K562 (cell line): Measurements from ENCODE around the gene TACR1. TPM values are rescaled to one million over a fixed set of nuclear protein-coding genes. Genes with fewer than 3 reads are reported as not detected.

ENCODE experiments used
- ATAC-seq: fragments of 200-7000 bp; cut with Tn5 transposase; 3 replicates; pipeline ENCODE4 v1.9.1; 2020; ENCODE audit warnings: moderate library complexity
- BruUV-seq: library from RNA; stranded (reverse); fragments of 400-500 nt; replicated peaks from 2 replicates; lab custom pipeline; 2021; lab: Mats Ljungman, UMichigan
- CTCF ChIA-PET: fragments of 300-600 bp; formaldehyde crosslinking; extraction: SDS; loops from one replicate; lab custom pipeline; 2021; ENCODE audit warnings: low intra/inter-chr PET ratio; lab: Yijun Ruan, JAX
- POLR2A ChIA-PET: fragments of 300-600, 350-650 bp; sonication (Branson Sonifier 250); formaldehyde crosslinking; extraction: SDS; loops from one replicate; lab custom pipeline; 2021; ENCODE audit warnings: antibody characterized with exemption, inconsistent platforms; lab: Yijun Ruan, JAX
- DNase-seq, 4 experiments: peaks; one replicate each; pipeline versions ENCODE4 v3.0.0 to v3.0.0-alpha.2; 2011 to 2018; ENCODE audit warnings: low spot score in 3 of 4, mixed read lengths in 3 of 4; ENCODE audit errors: extremely low read depth in 1 of 4
- FAIRE-seq: peaks from 2 replicates; lab custom pipeline; 2011; peaks lifted over from hg19 to GRCh38; lab: Jason Lieb, UNC
- H2AFZ ChIP-seq: 2 replicates; pipeline ENCODE4 v1.6.0; 2011; ENCODE audit warnings: low read depth, low read length, control low read depth, inconsistent platforms
- H3K27ac ChIP-seq: fragments of 200-600 bp; 3 replicates; pipeline ENCODE4 v1.8.0; 2011; ENCODE audit warnings: low read depth, mild to moderate bottlenecking, control low read depth, inconsistent platforms, low read length, moderate library complexity, mixed read lengths; ENCODE audit errors: extremely low read depth
- H3K27me3 ChIP-seq, 2 experiments: fragments of 300-600 bp in 1 of 2; 2 replicates in 1 of 2; 3 replicates in 1 of 2; pipeline versions ENCODE4 v1.6.0 to v1.8.0; 2011; ENCODE audit warnings: inconsistent platforms in 2 of 2, low read length in 2 of 2, mild to moderate bottlenecking in 1 of 2, mixed read lengths in 1 of 2, moderate library complexity in 1 of 2; ENCODE audit not compliant: control insufficient read depth in 2 of 2, insufficient read depth in 2 of 2
- H3K36me3 ChIP-seq: fragments of 300-600 bp; 3 replicates; pipeline ENCODE4 v1.8.0; 2011; ENCODE audit warnings: mild to moderate bottlenecking, low read length, inconsistent platforms; ENCODE audit not compliant: control insufficient read depth, insufficient read depth
- H3K4me1 ChIP-seq, 2 experiments: fragments of 200-600 bp in 1 of 2; replicated peaks in 1 of 2; 2 replicates in 1 of 2; 3 replicates in 1 of 2; pipeline versions ENCODE4 v1.5.1 to v1.8.0; 2011; ENCODE audit warnings: inconsistent platforms in 2 of 2, low read length in 2 of 2, mild to moderate bottlenecking in 1 of 2, mixed read lengths in 1 of 2, moderate library complexity in 1 of 2; ENCODE audit not compliant: control insufficient read depth in 2 of 2, insufficient read depth in 2 of 2
- H3K4me2 ChIP-seq: 2 replicates; pipeline ENCODE4 v1.6.1; 2011; ENCODE audit warnings: low read length, control low read depth, inconsistent platforms, mixed read lengths; ENCODE audit not compliant: insufficient read depth
- H3K4me3 ChIP-seq: fragments of 200-600 bp; sonication (generic), shearing (Covaris generic); 2 replicates; pipeline ENCODE4 v1.5.1; 2016; ENCODE audit warnings: control low read depth, inconsistent platforms
- H3K79me2 ChIP-seq: fragments of 200-600 bp; 3 replicates; pipeline ENCODE4 v1.8.0; 2011; ENCODE audit warnings: low read length, inconsistent platforms; ENCODE audit not compliant: control insufficient read depth, insufficient read depth
- H3K9ac ChIP-seq, 2 experiments: 2 replicates each; pipeline versions ENCODE4 v1.6.0 to v1.6.1; 2011; ENCODE audit warnings: low read depth in 2 of 2, low read length in 2 of 2, control low read depth in 1 of 2, inconsistent platforms in 1 of 2, mild to moderate bottlenecking in 1 of 2, mixed read lengths in 1 of 2; ENCODE audit not compliant: insufficient read depth in 1 of 2
- H3K9me1 ChIP-seq: one replicate; pipeline ENCODE4 v1.6.0; 2011; ENCODE audit warnings: inconsistent platforms, mild to moderate bottlenecking, low read length, moderate library complexity; ENCODE audit not compliant: control insufficient read depth, insufficient read depth
- H3K9me3 ChIP-seq: replicated peaks from 2 replicates; pipeline ENCODE4 v1.5.1; 2011; ENCODE audit warnings: low read depth, low read length, inconsistent platforms; ENCODE audit not compliant: control insufficient read depth, insufficient read depth
- H4K20me1 ChIP-seq: replicated peaks from 2 replicates; pipeline ENCODE4 v1.6.1; 2011; ENCODE audit warnings: low read length, inconsistent platforms, mixed read lengths; ENCODE audit not compliant: control insufficient read depth, insufficient read depth
- ARID2 ChIP-seq: fragments of 450-650 bp; IDR thresholded peaks from 2 replicates; pipeline ENCODE4 v1.6.1; 2017; ENCODE audit warnings: antibody characterized with exemption, mild to moderate bottlenecking
- CTBP1 ChIP-seq: fragments of 450-650 bp; IDR thresholded peaks from 2 replicates; pipeline ENCODE4 v1.6.1; 2016; ENCODE audit warnings: borderline replicate concordance
- FOXP1 ChIP-seq: sonication (generic); formaldehyde crosslinking; IDR thresholded peaks from 2 replicates; pipeline ENCODE4 v1.8.0; 2022; ENCODE audit warnings: mild to moderate bottlenecking, missing genetic modification reagents
- KLF10 ChIP-seq: fragments of 250-450 bp; sonication (Bioruptor Pico); IDR thresholded peaks from 2 replicates; pipeline ENCODE4 v1.6.1; 2021; ENCODE audit warnings: matching md5 sums
- MCM2 ChIP-seq: fragments of 450-650 bp; IDR thresholded peaks from 2 replicates; pipeline ENCODE4 v1.6.1; 2017; ENCODE audit warnings: low read depth, mild to moderate bottlenecking
- RBM17 ChIP-seq: fragments of 200-400 bp; formaldehyde crosslinking; IDR thresholded peaks from 2 replicates; pipeline ENCODE4 v1.6.1; 2017; ENCODE audit warnings: low read depth, mild to moderate bottlenecking, low read length, borderline replicate concordance
- SIN3A ChIP-seq, 2 experiments: fragments of 150-350 bp in 1 of 2; IDR thresholded peaks; 2 replicates each; pipeline ENCODE4 v1.6.1; 2011 to 2016; ENCODE audit warnings: borderline replicate concordance in 2 of 2, low read depth in 2 of 2, low read length in 2 of 2, mild to moderate bottlenecking in 2 of 2, moderate library complexity in 2 of 2; ENCODE audit not compliant: control insufficient read depth in 1 of 2
- SIRT6 ChIP-seq: IDR thresholded peaks from one replicate; pipeline ENCODE4 v1.6.1; 2012; ENCODE audit warnings: low read depth, mild to moderate bottlenecking, control low read depth, inconsistent platforms, low read length, moderate library complexity
- SMAD4 ChIP-seq: fragments of 250-450 bp; sonication (Bioruptor Pico); conservative IDR thresholded peaks from 2 replicates; pipeline ENCODE4 v1.8.0; 2021; ENCODE audit warnings: inconsistent platforms, mild to moderate bottlenecking, moderate library complexity
- SMC3 ChIP-seq: conservative IDR thresholded peaks from 2 replicates; pipeline ENCODE4 v1.6.1; 2011; ENCODE audit warnings: low read depth, low read length, improper control_type of control experiment; ENCODE audit not compliant: insufficient read depth
- TCF3 ChIP-seq: sonication (generic); formaldehyde crosslinking; IDR thresholded peaks from 2 replicates; pipeline ENCODE4 v1.4.0; 2020; ENCODE audit warnings: mild to moderate bottlenecking, missing genetic modification reagents
- ZNF3 ChIP-seq: fragments of 250-450 bp; sonication (Bioruptor Pico); IDR thresholded peaks from 2 replicates; pipeline ENCODE4 v1.5.0; 2021; ENCODE audit warnings: mild to moderate bottlenecking, moderate library complexity
- ZNF324 ChIP-seq: fragments of 250-450 bp; sonication (Bioruptor Pico); IDR thresholded peaks from 2 replicates; pipeline ENCODE4 v1.4.0; 2020; ENCODE audit warnings: mild to moderate bottlenecking
- WGBS: fragments of 100-300 bp; shearing (Covaris generic); methylation state at CpG from one replicate; pipeline ENCODE4 v1.1.6; 2016; ENCODE audit warnings: low coverage, mixed read lengths; ENCODE audit not compliant: insufficient coverage; ENCODE audit errors: missing lambda C conversion rate; 5-methylcytosine and 5-hydroxymethylcytosine counted together
- in situ Hi-C: fragments of 300-500 bp; cut with MboI; formaldehyde crosslinking; loops from 4 replicates; pipeline ENCODE4 v1.15.0; 2018; ENCODE audit warnings: inconsistent platforms, mixed read lengths
- intact Hi-C: fragments of 100-400 bp; cut with micrococcal nuclease; formaldehyde crosslinking; loops from 2 replicates; pipeline ENCODE4 v1.14.2; 2022
- polyA plus RNA-seq, 8 experiments: library from polyadenylated mRNA; depleted of rRNA in 4 of 8; stranded (reverse) in 5 of 8; unstranded in 3 of 8; fragments of >200 nt; fragmentation: Nextera tagmentation in 2 of 8; fragmentation: Illumina TruSeq in 1 of 8; extraction: Ambion mirVana in 2 of 8; extraction: Trizol in 1 of 8; gene quantifications; 2 replicates each; pipeline versions ENCODE4 v1.2.1 to v1.2.3, GENCODE V29; 2011 to 2014; ENCODE audit warnings: inconsistent platforms in 1 of 8, missing spikeins in 1 of 8
- total RNA-seq, 7 experiments: library from RNA; depleted of rRNA in 6 of 7; stranded (reverse); fragments of >200 nt in 6 of 7; fragmentation: Illumina TruSeq in 2 of 7; extraction: Trizol in 2 of 7; gene quantifications; 2 replicates each; pipeline versions ENCODE4 v1.2.1 to v1.2.3, GENCODE V29; 2011 to 2021; ENCODE audit warnings: low replicate concordance in 1 of 7
- TF ChIP-seq, protein P1 (sequence below), 3 experiments: fragments of 200-800 bp in 1 of 3; fragments of 250-450 bp in 1 of 3; fragments of 450-650 bp in 1 of 3; sonication (Bioruptor Pico) in 1 of 3; sonication (Bioruptor generic) in 1 of 3; formaldehyde crosslinking in 1 of 3; IDR thresholded peaks; 2 replicates each; pipeline versions ENCODE4 v1.6.1 to v1.8.0; 2016 to 2022; ENCODE audit warnings: mild to moderate bottlenecking in 2 of 3, missing genetic modification characterization in 2 of 3, missing compliant biosample characterization in 1 of 3, moderate library complexity in 1 of 3
- TF ChIP-seq, protein P2 (sequence below): fragments of 450-650 bp; IDR thresholded peaks from 2 replicates; pipeline ENCODE4 v1.6.1; 2016
- TF ChIP-seq, protein P3 (sequence below): sonication (generic); formaldehyde crosslinking; IDR thresholded peaks from 2 replicates; pipeline ENCODE4 v1.9.0; 2022; ENCODE audit warnings: mild to moderate bottlenecking, missing genetic modification reagents

Gene TACR1
- total and polyA plus RNA-seq, 9 of the 15 experiments (the other 6 are each of a cell fraction or from before 2014, with no cell fraction given), result not detected

DNA sequence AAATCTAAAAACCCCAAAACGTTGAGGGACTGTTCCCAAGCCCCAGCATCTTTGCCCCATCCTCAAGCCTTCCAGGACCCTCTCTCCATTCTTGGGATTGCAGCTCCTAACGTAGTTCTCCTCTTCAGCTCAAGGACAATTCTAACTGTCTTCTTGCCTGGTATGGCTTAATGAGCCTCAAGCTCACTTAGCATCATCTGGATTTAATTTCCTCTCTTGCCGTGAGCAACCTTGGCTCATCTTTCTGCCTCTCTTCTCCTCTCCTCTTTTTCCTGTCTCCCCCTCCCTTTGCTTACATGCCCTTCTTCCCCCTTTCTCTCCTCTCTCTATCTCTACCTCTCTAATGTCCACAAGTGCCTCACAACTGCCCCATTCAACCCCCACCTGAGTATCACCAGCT, 44.2 kb downstream of the TACR1 start (continued):
- no peak for TF ChIP-seq SIRT6
- no peak for TF ChIP-seq SIN3A (IDR thresholded peaks at IDR 0.05; ENCODE audit: borderline replicate concordance in 2 of 2, control insufficient read depth in 1 of 2, low read depth in 2 of 2, low read length in 2 of 2)
- no peak for TF ChIP-seq ZNF3 (CRISPR knock-in tag)
- no peak for TF ChIP-seq SMC3
- no peak for TF ChIP-seq FOXP1 (CRISPR knock-in tag)
- no peak for TF ChIP-seq SMAD4 (CRISPR knock-in tag)
- no peak for TF ChIP-seq RBM17
- no peak for TF ChIP-seq ZNF324 (CRISPR knock-in tag)
- TF ChIP-seq, all 486 proteins: peak for 0

DNA sequence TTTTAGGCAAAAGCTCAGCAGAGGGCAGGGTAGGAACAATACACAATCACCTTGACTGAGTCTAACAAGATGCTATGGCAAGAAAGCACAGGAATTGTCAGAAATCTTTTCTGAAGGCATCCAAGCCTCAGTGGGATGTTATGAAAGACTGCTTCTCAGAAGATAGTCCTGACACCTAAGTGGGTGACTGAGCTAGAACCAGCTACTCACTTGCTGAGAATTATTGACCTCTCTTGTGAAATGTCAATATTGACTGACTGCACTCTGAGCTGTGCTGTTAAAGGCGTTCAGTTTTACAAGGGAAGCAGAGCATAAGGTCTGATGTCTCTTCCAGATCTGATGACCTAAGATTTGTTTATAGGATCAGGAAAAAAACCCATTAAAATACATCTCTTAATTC, 46.1 kb downstream of the TACR1 start:
- Histone ChIP-seq H3K27me3 (no peaks in the 10 kb centered on the region), H3K27ac (no peak overlapping the region), H3K9ac (no peak overlapping the region), H2AFZ (no peak overlapping the region), H3K9me1 (no peaks in the 10 kb centered on the region), H3K4me1 (no peaks in the 10 kb centered on the region), H3K4me2 (no peak overlapping the region), H3K79me2 (no peaks in the 10 kb centered on the region), H4K20me1 (no peaks in the 10 kb centered on the region; the same call in 1 of the 2 replicates), H3K4me3 (no peak overlapping the region), H3K9me3 (no peaks in the 10 kb centered on the region), H3K36me3 (no peaks in the 10 kb centered on the region)
- intact Hi-C loops (no loop called here), in situ Hi-C loops (no loop called here)
- WGBS, result 0% methylated on average over 1 of the region's 1 CpG
- no peak for DNase-seq
- no TSS peak for BruUV-seq
- no peak for ATAC-seq
- no peak for FAIRE-seq
- ChIA-PET CTCF (no interaction called here), POLR2A (no interaction called here)
- TF ChIP-seq ARID2 (no peak), TCF3 (CRISPR knock-in tag) (no peak), CTBP1 (no peak), KLF10 (no peak), MCM2 (no peak)
- TF ChIP-seq, protein P1, sequence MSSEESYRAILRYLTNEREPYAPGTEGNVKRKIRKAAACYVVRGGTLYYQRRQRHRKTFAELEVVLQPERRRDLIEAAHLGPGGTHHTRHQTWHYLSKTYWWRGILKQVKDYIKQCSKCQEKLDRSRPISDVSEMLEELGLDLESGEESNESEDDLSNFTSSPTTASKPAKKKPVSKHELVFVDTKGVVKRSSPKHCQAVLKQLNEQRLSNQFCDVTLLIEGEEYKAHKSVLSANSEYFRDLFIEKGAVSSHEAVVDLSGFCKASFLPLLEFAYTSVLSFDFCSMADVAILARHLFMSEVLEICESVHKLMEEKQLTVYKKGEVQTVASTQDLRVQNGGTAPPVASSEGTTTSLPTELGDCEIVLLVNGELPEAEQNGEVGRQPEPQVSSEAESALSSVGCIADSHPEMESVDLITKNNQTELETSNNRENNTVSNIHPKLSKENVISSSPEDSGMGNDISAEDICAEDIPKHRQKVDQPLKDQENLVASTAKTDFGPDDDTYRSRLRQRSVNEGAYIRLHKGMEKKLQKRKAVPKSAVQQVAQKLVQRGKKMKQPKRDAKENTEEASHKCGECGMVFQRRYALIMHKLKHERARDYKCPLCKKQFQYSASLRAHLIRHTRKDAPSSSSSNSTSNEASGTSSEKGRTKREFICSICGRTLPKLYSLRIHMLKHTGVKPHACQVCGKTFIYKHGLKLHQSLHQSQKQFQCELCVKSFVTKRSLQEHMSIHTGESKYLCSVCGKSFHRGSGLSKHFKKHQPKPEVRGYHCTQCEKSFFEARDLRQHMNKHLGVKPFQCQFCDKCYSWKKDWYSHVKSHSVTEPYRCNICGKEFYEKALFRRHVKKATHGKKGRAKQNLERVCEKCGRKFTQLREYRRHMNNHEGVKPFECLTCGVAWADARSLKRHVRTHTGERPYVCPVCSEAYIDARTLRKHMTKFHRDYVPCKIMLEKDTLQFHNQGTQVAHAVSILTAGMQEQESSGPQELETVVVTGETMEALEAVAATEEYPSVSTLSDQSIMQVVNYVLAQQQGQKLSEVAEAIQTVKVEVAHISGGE (CRISPR knock-in tag; IDR thresholded peaks at IDR 0.05), result no peak
- TF ChIP-seq, protein P2, sequence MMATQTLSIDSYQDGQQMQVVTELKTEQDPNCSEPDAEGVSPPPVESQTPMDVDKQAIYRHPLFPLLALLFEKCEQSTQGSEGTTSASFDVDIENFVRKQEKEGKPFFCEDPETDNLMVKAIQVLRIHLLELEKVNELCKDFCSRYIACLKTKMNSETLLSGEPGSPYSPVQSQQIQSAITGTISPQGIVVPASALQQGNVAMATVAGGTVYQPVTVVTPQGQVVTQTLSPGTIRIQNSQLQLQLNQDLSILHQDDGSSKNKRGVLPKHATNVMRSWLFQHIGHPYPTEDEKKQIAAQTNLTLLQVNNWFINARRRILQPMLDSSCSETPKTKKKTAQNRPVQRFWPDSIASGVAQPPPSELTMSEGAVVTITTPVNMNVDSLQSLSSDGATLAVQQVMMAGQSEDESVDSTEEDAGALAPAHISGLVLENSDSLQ, result no peak
- TF ChIP-seq, protein P3, sequence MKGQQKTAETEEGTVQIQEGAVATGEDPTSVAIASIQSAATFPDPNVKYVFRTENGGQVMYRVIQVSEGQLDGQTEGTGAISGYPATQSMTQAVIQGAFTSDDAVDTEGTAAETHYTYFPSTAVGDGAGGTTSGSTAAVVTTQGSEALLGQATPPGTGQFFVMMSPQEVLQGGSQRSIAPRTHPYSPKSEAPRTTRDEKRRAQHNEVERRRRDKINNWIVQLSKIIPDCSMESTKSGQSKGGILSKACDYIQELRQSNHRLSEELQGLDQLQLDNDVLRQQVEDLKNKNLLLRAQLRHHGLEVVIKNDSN (CRISPR knock-in tag), result no peak
